ENCODE measurements around the gene SRP72.
"Not testable (repeated sequence)": the region's sequence is repeated elsewhere in the genome, so short reads cannot be mapped to it uniquely, and the experiment has no call there.

Gene SRP72

DNA sequence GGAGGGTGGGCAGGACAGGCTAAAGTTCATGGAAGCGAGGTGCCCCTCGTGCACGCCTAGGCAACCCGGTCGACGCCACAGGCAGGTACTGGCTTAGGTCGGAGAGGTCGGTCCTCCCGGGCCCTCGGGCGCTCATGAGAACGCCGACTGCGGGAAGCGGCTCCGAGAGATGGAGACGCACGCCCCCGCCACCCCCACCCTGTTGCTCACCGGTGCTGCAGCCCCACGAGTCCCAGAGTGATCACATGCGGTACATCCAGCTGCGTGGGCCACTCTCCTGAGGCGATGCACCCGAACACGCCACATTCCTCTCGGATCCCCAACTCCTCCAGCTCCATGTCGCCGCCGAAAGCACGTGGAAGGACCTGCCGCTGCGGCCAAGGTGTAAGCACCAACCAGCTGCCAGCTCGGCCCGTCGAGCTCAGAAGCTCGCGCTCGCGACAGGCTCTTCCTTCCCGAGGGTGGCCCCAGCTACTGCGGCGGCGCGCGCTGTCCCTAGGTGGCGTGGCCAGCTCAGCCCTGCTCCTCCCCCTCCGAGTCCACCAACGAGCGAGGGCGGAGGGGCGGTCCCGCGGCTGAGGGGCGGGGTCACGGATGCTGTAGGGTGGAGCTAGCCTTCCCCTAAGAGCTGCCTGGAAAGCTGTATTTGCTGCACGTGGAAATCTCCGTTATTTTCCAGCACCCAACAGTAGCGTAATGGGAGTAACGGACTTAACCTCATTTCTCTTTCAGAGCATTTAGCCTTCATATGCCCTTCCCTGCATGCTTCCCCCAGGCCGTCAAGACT is 32.1 kb upstream of the SRP72 start, which contains the start of gene PPAT:
TSS of gene PPAT (minus strand) at position 476 of the 787 bp plus-strand sequence. CDS start at position 338, 138 bp downstream.
- peak within 1 kb of the TSS; percentile 63 to 93 (median 88) for H3K4me3 ChIP-seq (ENCODE audit: low read depth in 1 of 5, low read length in 5 of 5)
- H3K27ac ChIP-seq (ENCODE audit: low read depth, low read length), result peak within 1 kb of the TSS; percentile 74
- H3K4me1 ChIP-seq (ENCODE audit: control insufficient read depth in 5 of 5, insufficient read depth in 5 of 5, low read length in 5 of 5), result peaks cover 0 to 34% (median 31%) of the 10 kb centered on the region in 5 donors
- H3K9ac ChIP-seq (ENCODE audit: low read length in 5 of 5), result peak within 1 kb of the TSS in 4 of 5 donors; percentile 70 to 87 (median 78)
- no peaks in the 10 kb centered on the region for H3K27me3 ChIP-seq (ENCODE audit: control insufficient read depth in 5 of 5, insufficient read depth in 4 of 5, low read length in 5 of 5)
- H3K36me3 ChIP-seq (ENCODE audit: control insufficient read depth in 5 of 5, insufficient read depth in 5 of 5, low read length in 5 of 5), result no peaks in the 10 kb centered on the region
- H3K9me3 ChIP-seq (ENCODE audit: control insufficient read depth in 5 of 5, low read length in 5 of 5), result no peaks in the 10 kb centered on the region

DNA sequence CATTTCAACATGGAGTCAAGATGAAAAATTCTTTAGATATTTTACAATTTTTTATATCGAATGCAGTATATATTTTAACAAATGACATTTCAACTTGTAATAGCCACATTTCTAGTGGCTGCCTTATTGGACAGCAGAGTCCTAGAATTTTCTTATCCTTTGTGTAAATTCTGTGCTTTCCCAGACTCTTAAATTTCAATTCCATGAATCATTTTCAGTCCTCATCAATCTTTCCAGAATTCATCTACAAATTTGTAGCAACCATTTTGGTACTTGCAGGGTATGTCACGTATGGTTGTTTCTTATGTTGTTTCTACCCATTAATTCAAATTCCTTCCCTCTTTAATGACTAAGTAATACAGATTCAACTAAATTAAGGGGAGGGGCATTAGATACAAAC is 28.7 kb upstream of the SRP72 start:
- H3K4me1 ChIP-seq (ENCODE audit: control insufficient read depth in 5 of 5, insufficient read depth in 5 of 5, low read length in 5 of 5), result peaks cover 0 to 34% (median 31%) of the 10 kb centered on the region in 5 donors
- no peak overlapping the region for H3K27ac ChIP-seq (ENCODE audit: low read depth, low read length)

DNA sequence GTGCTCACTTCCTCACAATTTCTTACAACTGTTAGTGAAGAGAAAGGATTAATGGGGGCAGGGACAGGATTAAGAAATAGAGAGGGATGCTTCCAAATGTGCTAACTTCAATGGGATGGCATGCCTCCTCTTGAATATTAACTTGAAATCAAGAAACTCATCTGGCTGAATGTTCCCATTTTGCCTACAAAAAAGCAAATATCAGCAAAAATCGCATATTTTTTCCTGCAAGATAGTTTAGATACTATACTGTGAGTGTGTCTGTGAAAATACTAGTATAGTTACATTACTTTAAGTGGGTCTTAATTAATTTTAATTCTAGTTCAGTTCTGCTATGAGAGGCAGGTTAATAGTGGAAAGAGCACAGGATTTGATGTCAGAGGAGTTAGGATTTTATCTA is 26.4 kb upstream of the SRP72 start:
- H3K4me3 ChIP-seq (ENCODE audit: low read depth in 1 of 5, low read length in 5 of 5), result no peak overlapping the region
- H3K36me3 ChIP-seq (ENCODE audit: control insufficient read depth in 5 of 5, insufficient read depth in 5 of 5, low read length in 5 of 5), result peaks cover 0 to 8% (median 0%) of the 10 kb centered on the region in 5 donors
- H3K9ac ChIP-seq (ENCODE audit: low read length in 5 of 5), result no peak overlapping the region
- H3K4me1 ChIP-seq (ENCODE audit: control insufficient read depth in 5 of 5, insufficient read depth in 5 of 5, low read length in 5 of 5), result peaks cover 0 to 18% (median 17%) of the 10 kb centered on the region in 5 donors
- H3K27ac ChIP-seq (ENCODE audit: low read depth, low read length), result no peak overlapping the region
- H3K9me3 ChIP-seq (ENCODE audit: control insufficient read depth in 5 of 5, low read length in 5 of 5), result no peaks in the 10 kb centered on the region
- no peaks in the 10 kb centered on the region for H3K27me3 ChIP-seq (ENCODE audit: control insufficient read depth in 5 of 5, insufficient read depth in 4 of 5, low read length in 5 of 5)

More for the DNA sequence above, 28.7 kb upstream of the SRP72 start:
- Histone ChIP-seq H3K9me3 (ENCODE audit: control insufficient read depth in 5 of 5, low read length in 5 of 5) (no peaks in the 10 kb centered on the region), H3K36me3 (ENCODE audit: control insufficient read depth in 5 of 5, insufficient read depth in 5 of 5, low read length in 5 of 5) (peaks cover 0 to 8% (median 0%) of the 10 kb centered on the region in 5 donors), H3K4me3 (ENCODE audit: low read depth in 1 of 5, low read length in 5 of 5) (no peak overlapping the region), H3K27me3 (ENCODE audit: control insufficient read depth in 5 of 5, insufficient read depth in 4 of 5, low read length in 5 of 5) (no peaks in the 10 kb centered on the region), H3K9ac (ENCODE audit: low read length in 5 of 5) (no peak overlapping the region)

DNA sequence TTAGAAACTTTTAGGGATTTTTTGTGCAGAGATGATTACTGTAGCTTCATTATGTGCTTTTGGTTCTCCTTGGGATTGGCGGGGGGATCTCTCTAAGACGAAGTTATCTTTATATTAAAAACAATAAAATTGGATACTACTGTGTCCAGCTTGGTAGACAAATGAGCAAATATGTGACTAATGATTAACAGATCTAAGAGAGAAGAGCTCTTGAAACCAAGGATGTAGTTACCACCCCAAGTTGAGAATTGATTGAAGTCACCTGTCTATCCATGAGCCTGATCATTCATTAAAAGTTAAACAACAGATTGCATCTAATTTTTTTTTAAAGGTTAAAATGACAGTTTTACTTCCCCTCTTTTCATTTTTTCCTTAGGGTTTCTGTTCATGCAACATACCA is 22.7 kb upstream of the SRP72 start:
- no peaks in the 10 kb centered on the region for H3K4me1 ChIP-seq (ENCODE audit: control insufficient read depth in 5 of 5, insufficient read depth in 5 of 5, low read length in 5 of 5)

DNA sequence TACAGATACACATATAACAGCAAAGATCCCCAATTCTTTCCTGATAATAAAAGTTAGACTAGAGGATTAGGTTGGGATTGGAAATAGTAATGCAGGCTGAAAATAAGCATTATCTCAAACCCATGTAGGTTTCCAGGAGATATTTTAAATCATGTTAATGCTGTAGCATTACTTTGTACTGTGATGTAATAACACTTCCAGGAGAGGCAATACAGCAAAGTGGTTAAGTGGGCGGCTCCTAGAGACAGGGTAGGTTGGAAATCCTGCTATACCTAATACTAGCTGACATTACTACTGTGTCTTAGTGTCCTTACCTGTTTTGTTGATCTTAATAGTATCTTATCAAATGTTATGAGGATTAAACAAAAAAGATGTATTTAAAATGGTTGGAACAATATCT is 21.7 kb upstream of the SRP72 start:
- Histone ChIP-seq H3K4me1 (ENCODE audit: control insufficient read depth in 5 of 5, insufficient read depth in 5 of 5, low read length in 5 of 5) (no peaks in the 10 kb centered on the region), H3K4me3 (ENCODE audit: low read depth in 1 of 5, low read length in 5 of 5) (no peak overlapping the region), H3K27me3 (ENCODE audit: control insufficient read depth in 5 of 5, insufficient read depth in 4 of 5, low read length in 5 of 5) (no peaks in the 10 kb centered on the region), H3K9ac (ENCODE audit: low read length in 5 of 5) (no peak overlapping the region), H3K36me3 (ENCODE audit: control insufficient read depth in 5 of 5, insufficient read depth in 5 of 5, low read length in 5 of 5) (peaks cover 3 to 21% (median 8%) of the 10 kb centered on the region in 5 donors), H3K9me3 (ENCODE audit: control insufficient read depth in 5 of 5, low read length in 5 of 5) (no peaks in the 10 kb centered on the region), H3K27ac (ENCODE audit: low read depth, low read length) (no peak overlapping the region)

More for the DNA sequence above, 22.7 kb upstream of the SRP72 start:
- H3K27ac ChIP-seq (ENCODE audit: low read depth, low read length), result no peak overlapping the region
- no peaks in the 10 kb centered on the region for H3K27me3 ChIP-seq (ENCODE audit: control insufficient read depth in 5 of 5, insufficient read depth in 4 of 5, low read length in 5 of 5)
- H3K4me3 ChIP-seq (ENCODE audit: low read depth in 1 of 5, low read length in 5 of 5), result no peak overlapping the region
- peaks cover 3 to 21% (median 8%) of the 10 kb centered on the region in 5 donors for H3K36me3 ChIP-seq (ENCODE audit: control insufficient read depth in 5 of 5, insufficient read depth in 5 of 5, low read length in 5 of 5)
- H3K9me3 ChIP-seq (ENCODE audit: control insufficient read depth in 5 of 5, low read length in 5 of 5), result no peaks in the 10 kb centered on the region
- H3K9ac ChIP-seq (ENCODE audit: low read length in 5 of 5), result no peak overlapping the region

DNA sequence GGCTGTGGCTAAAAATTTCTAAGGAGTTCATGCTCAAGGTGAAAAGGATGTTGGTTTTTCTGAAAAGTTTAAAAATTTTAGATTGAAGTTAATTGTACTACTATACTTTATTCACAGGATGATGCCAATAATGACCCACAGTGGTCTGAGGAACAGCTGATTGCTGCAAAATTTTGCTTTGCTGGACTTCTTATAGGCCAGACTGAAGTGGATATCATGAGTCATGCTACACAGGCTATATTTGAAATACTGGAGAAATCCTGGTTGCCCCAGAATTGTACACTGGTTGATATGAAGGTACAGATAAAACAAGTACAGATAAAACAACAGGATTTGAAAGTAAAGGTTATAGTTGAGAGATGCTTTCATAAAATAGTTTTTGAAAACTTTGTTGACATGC is 19.1 kb upstream of the SRP72 start:
- Histone ChIP-seq H3K27ac (ENCODE audit: low read depth, low read length) (no peak overlapping the region), H3K4me1 (ENCODE audit: control insufficient read depth in 5 of 5, insufficient read depth in 5 of 5, low read length in 5 of 5) (no peaks in the 10 kb centered on the region), H3K36me3 (ENCODE audit: control insufficient read depth in 5 of 5, insufficient read depth in 5 of 5, low read length in 5 of 5) (peaks cover 6 to 21% (median 12%) of the 10 kb centered on the region in 5 donors), H3K9ac (ENCODE audit: low read length in 5 of 5) (no peak overlapping the region), H3K9me3 (ENCODE audit: control insufficient read depth in 5 of 5, low read length in 5 of 5) (no peaks in the 10 kb centered on the region), H3K27me3 (ENCODE audit: control insufficient read depth in 5 of 5, insufficient read depth in 4 of 5, low read length in 5 of 5) (no peaks in the 10 kb centered on the region), H3K4me3 (ENCODE audit: low read depth in 1 of 5, low read length in 5 of 5) (no peak overlapping the region)

DNA sequence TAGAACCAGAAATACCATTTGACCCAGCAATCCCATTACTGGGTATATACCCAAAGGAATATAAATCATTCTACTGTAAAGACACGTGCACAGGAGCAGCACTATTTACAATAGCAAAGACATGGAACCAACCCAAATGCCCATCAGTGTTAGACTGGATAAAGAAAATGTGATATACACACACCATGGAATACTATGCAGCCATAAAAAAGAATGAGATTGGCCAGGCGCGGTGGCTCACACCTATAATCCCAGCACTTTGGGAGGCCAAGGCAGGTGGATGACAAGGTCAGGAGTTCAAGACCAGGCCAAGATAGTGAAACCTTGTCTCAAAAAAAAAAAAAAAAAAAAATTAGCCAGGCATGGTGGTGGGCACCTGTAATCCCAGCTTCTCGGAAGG is 17.9 kb upstream of the SRP72 start:
- H3K4me1 ChIP-seq (ENCODE audit: control insufficient read depth in 5 of 5, insufficient read depth in 5 of 5, low read length in 5 of 5); H3K27me3 ChIP-seq (ENCODE audit: control insufficient read depth in 5 of 5, insufficient read depth in 4 of 5, low read length in 5 of 5); H3K9ac ChIP-seq (ENCODE audit: low read length in 5 of 5); H3K4me3 ChIP-seq (ENCODE audit: low read depth in 1 of 5, low read length in 5 of 5); H3K9me3 ChIP-seq (ENCODE audit: control insufficient read depth in 5 of 5, low read length in 5 of 5); H3K27ac ChIP-seq (ENCODE audit: low read depth, low read length): not testable (repeated sequence)
- peaks cover 11 to 25% (median 17%) of the 10 kb centered on the region in 5 donors for H3K36me3 ChIP-seq (ENCODE audit: control insufficient read depth in 5 of 5, insufficient read depth in 5 of 5, low read length in 5 of 5)

DNA sequence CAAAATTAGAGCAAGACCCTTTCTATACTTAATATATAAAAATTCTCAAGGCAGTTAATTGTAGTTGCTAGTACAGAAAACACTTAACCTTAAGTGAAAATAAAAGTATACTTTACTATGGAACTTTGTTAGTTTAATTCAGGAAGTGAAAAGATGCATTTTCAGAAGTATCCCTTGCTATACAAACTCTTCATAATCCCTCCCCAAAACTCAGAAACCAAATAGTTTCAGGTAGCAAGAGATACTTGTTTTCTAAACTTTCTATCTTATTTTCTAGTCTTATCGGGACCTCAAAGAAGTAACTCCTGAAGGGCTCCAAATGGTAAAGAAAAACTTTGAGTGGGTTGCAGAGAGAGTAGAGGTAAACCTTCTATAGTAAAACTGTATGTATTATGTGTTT is 17.1 kb upstream of the SRP72 start:
- H3K4me1 ChIP-seq (ENCODE audit: control insufficient read depth in 5 of 5, insufficient read depth in 5 of 5, low read length in 5 of 5), result no peaks in the 10 kb centered on the region
- H3K9me3 ChIP-seq (ENCODE audit: control insufficient read depth in 5 of 5, low read length in 5 of 5), result no peaks in the 10 kb centered on the region
- peaks cover 11 to 30% (median 18%) of the 10 kb centered on the region in 5 donors for H3K36me3 ChIP-seq (ENCODE audit: control insufficient read depth in 5 of 5, insufficient read depth in 5 of 5, low read length in 5 of 5)
- H3K9ac ChIP-seq (ENCODE audit: low read length in 5 of 5), result no peak overlapping the region
- no peaks in the 10 kb centered on the region for H3K27me3 ChIP-seq (ENCODE audit: control insufficient read depth in 5 of 5, insufficient read depth in 4 of 5, low read length in 5 of 5)
- H3K27ac ChIP-seq (ENCODE audit: low read depth, low read length), result no peak overlapping the region
- no peak overlapping the region for H3K4me3 ChIP-seq (ENCODE audit: low read depth in 1 of 5, low read length in 5 of 5)

DNA sequence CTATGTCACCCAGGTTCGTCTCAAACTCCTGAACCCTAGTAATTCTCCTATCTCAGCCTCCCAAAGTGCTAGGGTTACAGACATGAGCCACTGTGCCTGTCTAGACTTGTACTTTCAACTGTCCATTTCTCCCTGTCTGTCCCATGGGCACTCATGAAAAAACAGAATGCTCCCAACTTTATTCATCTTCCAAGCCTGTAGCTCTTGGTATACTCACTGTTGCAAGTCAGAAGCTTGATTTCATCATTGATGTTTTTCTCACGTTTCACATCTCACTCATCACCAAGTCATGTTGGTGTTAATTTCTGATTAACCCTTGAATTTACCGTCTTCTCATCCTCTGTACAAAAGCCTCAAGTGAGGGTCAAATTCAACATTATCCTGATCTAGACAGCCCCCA is 7.3 kb upstream of the SRP72 start:
- H3K9me3 ChIP-seq (ENCODE audit: control insufficient read depth in 5 of 5, low read length in 5 of 5), result no peaks in the 10 kb centered on the region
- no peak overlapping the region for H3K9ac ChIP-seq (ENCODE audit: low read length in 5 of 5)
- H3K27ac ChIP-seq (ENCODE audit: low read depth, low read length), result no peak overlapping the region
- H3K4me1 ChIP-seq (ENCODE audit: control insufficient read depth in 5 of 5, insufficient read depth in 5 of 5, low read length in 5 of 5), result peaks cover 0 to 6% (median 2%) of the 10 kb centered on the region in 5 donors
- H3K36me3 ChIP-seq (ENCODE audit: control insufficient read depth in 5 of 5, insufficient read depth in 5 of 5, low read length in 5 of 5), result peaks cover 18 to 40% (median 24%) of the 10 kb centered on the region in 5 donors
- no peaks in the 10 kb centered on the region for H3K27me3 ChIP-seq (ENCODE audit: control insufficient read depth in 5 of 5, insufficient read depth in 4 of 5, low read length in 5 of 5)
- H3K4me3 ChIP-seq (ENCODE audit: low read depth in 1 of 5, low read length in 5 of 5), result no peak overlapping the region

DNA sequence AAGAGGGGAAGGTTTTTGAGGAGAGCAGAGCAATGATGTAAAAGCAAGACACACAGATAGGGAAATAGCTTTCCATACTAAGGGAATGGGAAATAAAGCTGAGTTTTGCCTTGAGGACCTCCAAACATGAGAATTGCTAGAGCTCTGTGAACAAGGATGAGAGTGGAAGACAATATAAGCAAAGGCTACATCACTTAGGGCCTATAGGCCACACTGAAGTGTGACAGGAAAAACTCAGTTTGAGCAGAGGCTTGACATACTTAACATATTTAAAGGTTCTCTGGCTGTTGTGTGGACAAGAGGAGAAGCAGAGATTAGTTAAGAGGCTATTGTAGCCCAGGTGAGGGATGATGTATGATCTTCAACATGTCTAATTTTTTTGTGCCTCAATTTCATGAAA is 5.3 kb upstream of the SRP72 start:
- Histone ChIP-seq H3K36me3 (ENCODE audit: control insufficient read depth in 5 of 5, insufficient read depth in 5 of 5, low read length in 5 of 5) (peaks cover 18 to 36% (median 24%) of the 10 kb centered on the region in 5 donors), H3K27me3 (ENCODE audit: control insufficient read depth in 5 of 5, insufficient read depth in 4 of 5, low read length in 5 of 5) (no peaks in the 10 kb centered on the region), H3K4me3 (ENCODE audit: low read depth in 1 of 5, low read length in 5 of 5) (no peak overlapping the region), H3K4me1 (ENCODE audit: control insufficient read depth in 5 of 5, insufficient read depth in 5 of 5, low read length in 5 of 5) (peaks cover 4 to 25% (median 21%) of the 10 kb centered on the region in 5 donors), H3K27ac (ENCODE audit: low read depth, low read length) (no peak overlapping the region), H3K9me3 (ENCODE audit: control insufficient read depth in 5 of 5, low read length in 5 of 5) (no peaks in the 10 kb centered on the region), H3K9ac (ENCODE audit: low read length in 5 of 5) (no peak overlapping the region)

All from subcutaneous abdominal adipose tissue (tissue), 5 donors.